SK-N-SH (cell line): ENCODE measurements around the gene FMNL2. TPM values are rescaled to one million over a fixed set of nuclear protein-coding genes. Genes with fewer than 3 reads are reported as not detected.

Experiments
- CTCF ChIA-PET: fragments of 300-600, 350-600 bp; formaldehyde crosslinking; extraction: SDS; loops from one replicate; lab custom pipeline; 2021; lab: Yijun Ruan, JAX
- POLR2A ChIA-PET: fragments of 350-600 bp; sonication (Branson Sonifier 250); formaldehyde crosslinking; extraction: SDS; loops from one replicate; lab custom pipeline; 2020; ENCODE audit warnings: antibody characterized with exemption, inconsistent platforms; lab: Yijun Ruan, JAX
- DNase-seq: peaks from one replicate; pipeline ENCODE4 v3.0.0; 2012
- H2AFZ ChIP-seq: fragments of 200-600 bp; sonication (generic); 2 replicates; pipeline ENCODE4 v1.8.1; 2016; ENCODE audit warnings: antibody characterized with exemption, mild to moderate bottlenecking, low read depth
- H3F3A ChIP-seq: fragments of 200-600 bp; sonication (generic); replicated peaks from 2 replicates; pipeline ENCODE3; 2016; ENCODE audit warnings: antibody characterized with exemption, mild to moderate bottlenecking; ENCODE audit not compliant: insufficient read depth
- H3K27ac ChIP-seq, 2 experiments: fragments of 200-500 bp in 1 of 2; fragments of 200-600 bp in 1 of 2; sonication (Bioruptor generic) in 1 of 2; sonication (generic), shearing (Covaris generic) in 1 of 2; 2 replicates each; pipeline versions ENCODE4 v1.5.1 to v1.6.1; 2014 to 2016; ENCODE audit warnings: low read depth in 2 of 2, inconsistent platforms in 1 of 2, low read length in 1 of 2, mild to moderate bottlenecking in 1 of 2, mixed read lengths in 1 of 2
- H3K27me3 ChIP-seq: fragments of 200-600 bp; sonication (generic), shearing (Covaris generic); 2 replicates; pipeline ENCODE4 v1.6.1; 2016; ENCODE audit warnings: mixed run types; ENCODE audit not compliant: insufficient read depth
- H3K36me3 ChIP-seq, 2 experiments: fragments of 200-500 bp in 1 of 2; fragments of 200-600 bp in 1 of 2; sonication (Bioruptor generic) in 1 of 2; sonication (generic) in 1 of 2; replicated peaks in 1 of 2; 2 replicates each; pipeline versions ENCODE3 to v1.5.1; 2014 to 2016; ENCODE audit warnings: low read length in 1 of 2, mild to moderate bottlenecking in 1 of 2; ENCODE audit not compliant: insufficient read depth in 2 of 2, control insufficient read depth in 1 of 2
- H3K4me1 ChIP-seq, 2 experiments: fragments of 200-500 bp in 1 of 2; fragments of 200-600 bp in 1 of 2; sonication (Bioruptor generic) in 1 of 2; sonication (generic), shearing (Covaris generic) in 1 of 2; 2 replicates each; pipeline versions ENCODE4 v1.5.1 to v1.6.1; 2014 to 2016; ENCODE audit warnings: low read depth in 1 of 2, low read length in 1 of 2, mixed run types in 1 of 2; ENCODE audit not compliant: insufficient read depth in 2 of 2, control insufficient read depth in 1 of 2
- H3K4me2 ChIP-seq: fragments of 200-600 bp; sonication (generic), shearing (Covaris generic); 2 replicates; pipeline ENCODE4 v1.6.1; 2017; ENCODE audit warnings: mixed run types
- H3K4me3 ChIP-seq, 2 experiments: fragments of 200-500 bp in 1 of 2; fragments of 200-600 bp in 1 of 2; sonication (Bioruptor generic) in 1 of 2; sonication (generic), shearing (Covaris generic) in 1 of 2; 2 replicates each; pipeline versions ENCODE4 v1.5.1 to v1.8.1; 2014 to 2016; ENCODE audit warnings: low read depth in 2 of 2, inconsistent platforms in 1 of 2, low read length in 1 of 2, mild to moderate bottlenecking in 1 of 2, mixed read lengths in 1 of 2, moderate library complexity in 1 of 2
- H3K79me2 ChIP-seq: fragments of 200-600 bp; sonication (generic); 2 replicates; pipeline ENCODE4 v1.8.1; 2017; ENCODE audit warnings: mild to moderate bottlenecking; ENCODE audit not compliant: insufficient read depth
- H3K9ac ChIP-seq: fragments of 200-600 bp; sonication (generic); 2 replicates; pipeline ENCODE4 v1.6.1; 2017; ENCODE audit warnings: mixed run types
- H3K9me2 ChIP-seq: fragments of 200-600 bp; sonication (generic); 2 replicates; pipeline ENCODE4 v1.6.1; 2017; ENCODE audit warnings: mixed run types
- H3K9me3 ChIP-seq: fragments of 200-600 bp; sonication (generic); 2 replicates; pipeline ENCODE4 v1.6.1; 2017; ENCODE audit warnings: mixed run types, mild to moderate bottlenecking, moderate library complexity
- H4K20me1 ChIP-seq: fragments of 200-600 bp; sonication (generic); 2 replicates; pipeline ENCODE4 v1.6.1; 2017; ENCODE audit warnings: mild to moderate bottlenecking, mixed run types; ENCODE audit not compliant: insufficient read depth
- ELF1 ChIP-seq: IDR thresholded peaks from 2 replicates; pipeline ENCODE4 v1.4.0; 2012
- EZH2phosphoT487 ChIP-seq: fragments of 200-600 bp; sonication (generic); IDR thresholded peaks from 2 replicates; pipeline ENCODE4 v1.6.1; 2017; ENCODE audit warnings: low read depth, mixed run types, mild to moderate bottlenecking, antibody characterized with exemption, moderate library complexity, borderline replicate concordance
- GABPA ChIP-seq: IDR thresholded peaks from 2 replicates; pipeline ENCODE4 v1.4.0; 2012; ENCODE audit warnings: low read depth, mild to moderate bottlenecking
- GATA2 ChIP-seq: sonication (generic); formaldehyde crosslinking; IDR thresholded peaks from 2 replicates; pipeline ENCODE4 v1.5.0; 2020; ENCODE audit warnings: mild to moderate bottlenecking, missing genetic modification reagents
- NRF1 ChIP-seq: IDR thresholded peaks from 2 replicates; pipeline ENCODE4 v1.6.1; 2012; ENCODE audit warnings: low read depth, mild to moderate bottlenecking, low read length
- RAD21 ChIP-seq: IDR thresholded peaks from 2 replicates; pipeline ENCODE4 v1.6.1; 2012; ENCODE audit warnings: mild to moderate bottlenecking, low read length
- RXRA ChIP-seq: IDR thresholded peaks from 2 replicates; pipeline ENCODE4 v1.4.0; 2012; ENCODE audit warnings: low read depth, mild to moderate bottlenecking, borderline replicate concordance
- SIN3A ChIP-seq: IDR thresholded peaks from 2 replicates; pipeline ENCODE4 v1.6.1; 2012; ENCODE audit warnings: low read depth, mild to moderate bottlenecking, low read length, moderate library complexity, borderline replicate concordance
- SMC3 ChIP-seq: IDR thresholded peaks from 2 replicates; pipeline ENCODE4 v1.6.1; 2012; ENCODE audit warnings: low read depth, low read length, improper control_type of control experiment
- TAF1 ChIP-seq: IDR thresholded peaks from 2 replicates; pipeline ENCODE4 v1.6.1; 2012; ENCODE audit warnings: low read depth, mild to moderate bottlenecking, low read length, moderate library complexity, borderline replicate concordance
- TCF12 ChIP-seq: IDR thresholded peaks from 2 replicates; pipeline ENCODE4 v1.4.0; 2012
- TEAD4 ChIP-seq: IDR thresholded peaks from 2 replicates; pipeline ENCODE4 v1.4.0; 2012; ENCODE audit warnings: mild to moderate bottlenecking, borderline replicate concordance; ENCODE audit not compliant: insufficient read depth
- YY1 ChIP-seq: IDR thresholded peaks from 2 replicates; pipeline ENCODE4 v1.4.0; 2012; ENCODE audit warnings: low read depth, mild to moderate bottlenecking
- WGBS: methylation state at CpG from one replicate; pipeline ENCODE4 v1.1.6; 2017; ENCODE audit warnings: low lambda C conversion rate; 5-methylcytosine and 5-hydroxymethylcytosine counted together
- polyA plus RNA-seq, 3 experiments: library from polyadenylated mRNA; depleted of rRNA; stranded (reverse); fragments of >200 nt; gene quantifications; 2 replicates each; pipeline ENCODE4 v1.2.3, GENCODE V29; 2012
- TF ChIP-seq, protein P1 (sequence below): fragments of 150-350 bp; IDR thresholded peaks from 2 replicates; pipeline ENCODE4 v1.6.1; 2016; ENCODE audit warnings: mild to moderate bottlenecking, low read depth, low read length
- TF ChIP-seq, protein P2 (sequence below): fragments of 200-600 bp; sonication (generic); IDR thresholded peaks from 2 replicates; pipeline ENCODE4 v1.6.1; 2017; ENCODE audit warnings: antibody characterized with exemption, mild to moderate bottlenecking, moderate library complexity
- TF ChIP-seq, protein P3 (sequence below): IDR thresholded peaks from 2 replicates; pipeline ENCODE4 v1.6.1; 2012; ENCODE audit warnings: mild to moderate bottlenecking, low read depth, low read length, moderate library complexity
- TF ChIP-seq, protein P4 (sequence below): IDR thresholded peaks from 2 replicates; pipeline ENCODE4; 2012
- TF ChIP-seq, protein P5 (sequence below): IDR thresholded peaks from 2 replicates; pipeline ENCODE4 v1.4.0; 2012; ENCODE audit warnings: low read depth, borderline replicate concordance
- TF ChIP-seq, protein P6 (sequence below): fragments of 150-350 bp; IDR thresholded peaks from 2 replicates; pipeline ENCODE4 v1.6.1; 2017; ENCODE audit warnings: antibody characterized with exemption, low read length, low read depth, borderline replicate concordance

Gene FMNL2
- polyA plus RNA-seq, 1 of the 3 experiments (the other 2 are of a cell fraction) = 14.5 TPM

DNA sequence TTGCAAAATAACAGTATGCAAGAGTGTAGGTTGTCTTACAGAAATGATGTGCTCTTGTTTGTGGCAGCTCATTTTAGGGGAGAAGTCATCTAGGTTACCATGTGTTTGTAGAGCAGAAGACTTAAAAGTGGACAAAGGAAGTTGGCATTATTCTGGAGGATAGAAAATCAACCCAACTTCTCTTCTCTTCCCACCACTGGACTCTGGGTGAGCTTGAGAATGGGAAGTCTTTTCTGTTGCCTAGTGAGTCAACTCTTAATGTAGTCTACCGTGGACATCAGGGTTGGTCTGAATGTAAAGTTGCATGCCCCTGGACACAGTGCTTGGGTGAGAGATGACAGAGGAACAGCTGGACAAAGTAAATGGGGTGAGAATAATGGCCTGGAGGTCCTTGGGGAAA lies 98.3 kb downstream of the FMNL2 start (continued):
- TF ChIP-seq, protein P1, sequence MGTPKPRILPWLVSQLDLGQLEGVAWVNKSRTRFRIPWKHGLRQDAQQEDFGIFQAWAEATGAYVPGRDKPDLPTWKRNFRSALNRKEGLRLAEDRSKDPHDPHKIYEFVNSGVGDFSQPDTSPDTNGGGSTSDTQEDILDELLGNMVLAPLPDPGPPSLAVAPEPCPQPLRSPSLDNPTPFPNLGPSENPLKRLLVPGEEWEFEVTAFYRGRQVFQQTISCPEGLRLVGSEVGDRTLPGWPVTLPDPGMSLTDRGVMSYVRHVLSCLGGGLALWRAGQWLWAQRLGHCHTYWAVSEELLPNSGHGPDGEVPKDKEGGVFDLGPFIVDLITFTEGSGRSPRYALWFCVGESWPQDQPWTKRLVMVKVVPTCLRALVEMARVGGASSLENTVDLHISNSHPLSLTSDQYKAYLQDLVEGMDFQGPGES = no peak
- TF ChIP-seq GATA2 (CRISPR knock-in tag) (no peak), RAD21 (no peak), TAF1 (no peak), ELF1 (no peak), SMC3 (no peak), NRF1 (no peak), TEAD4 (no peak), EZH2phosphoT487 (no peak)
- TF ChIP-seq, protein P2, sequence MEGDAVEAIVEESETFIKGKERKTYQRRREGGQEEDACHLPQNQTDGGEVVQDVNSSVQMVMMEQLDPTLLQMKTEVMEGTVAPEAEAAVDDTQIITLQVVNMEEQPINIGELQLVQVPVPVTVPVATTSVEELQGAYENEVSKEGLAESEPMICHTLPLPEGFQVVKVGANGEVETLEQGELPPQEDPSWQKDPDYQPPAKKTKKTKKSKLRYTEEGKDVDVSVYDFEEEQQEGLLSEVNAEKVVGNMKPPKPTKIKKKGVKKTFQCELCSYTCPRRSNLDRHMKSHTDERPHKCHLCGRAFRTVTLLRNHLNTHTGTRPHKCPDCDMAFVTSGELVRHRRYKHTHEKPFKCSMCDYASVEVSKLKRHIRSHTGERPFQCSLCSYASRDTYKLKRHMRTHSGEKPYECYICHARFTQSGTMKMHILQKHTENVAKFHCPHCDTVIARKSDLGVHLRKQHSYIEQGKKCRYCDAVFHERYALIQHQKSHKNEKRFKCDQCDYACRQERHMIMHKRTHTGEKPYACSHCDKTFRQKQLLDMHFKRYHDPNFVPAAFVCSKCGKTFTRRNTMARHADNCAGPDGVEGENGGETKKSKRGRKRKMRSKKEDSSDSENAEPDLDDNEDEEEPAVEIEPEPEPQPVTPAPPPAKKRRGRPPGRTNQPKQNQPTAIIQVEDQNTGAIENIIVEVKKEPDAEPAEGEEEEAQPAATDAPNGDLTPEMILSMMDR = no peak

DNA sequence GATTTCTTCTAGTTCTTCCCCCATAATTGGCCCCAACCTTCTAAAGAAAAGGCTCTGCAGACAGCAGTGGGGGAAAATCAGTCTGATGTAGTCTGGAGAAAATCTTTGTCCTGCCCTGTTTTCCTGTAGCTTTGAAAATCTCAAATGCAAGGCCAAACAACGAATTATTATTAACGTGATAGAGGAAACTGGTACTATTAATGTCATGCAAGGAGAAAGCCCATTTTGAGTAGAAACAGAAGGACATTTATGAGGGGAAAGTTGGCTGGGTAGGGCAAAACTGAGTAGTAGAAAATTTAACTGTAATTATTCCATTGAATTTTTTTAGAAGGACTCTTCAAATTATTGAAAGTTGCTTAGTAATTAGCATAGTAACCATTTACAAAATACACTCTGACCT lies 98.8 kb downstream of the FMNL2 start:
- 80% methylated on average over 2 of the region's 2 CpGs for WGBS
- CTCF ChIA-PET = interaction anchor here (0.8 kb wide), 1 partner anchor 203 kb away, joined by 5 read pairs; no protein-coding TSS in a partner anchor
- Histone ChIP-seq H3K4me3 (no peak overlapping the region), H3K4me2 (no peak overlapping the region), H2AFZ (no peak overlapping the region), H3K27me3 (no peaks in the 10 kb centered on the region), H3K9me3 (no peaks in the 10 kb centered on the region), H3K79me2 (peaks cover 42% of the 10 kb centered on the region; the same call in 1 of the 2 replicates), H3F3A (no peaks in the 10 kb centered on the region), H3K4me1 (peaks cover 8 to 17% of the 10 kb centered on the region in 2 experiments; a peak in 3 of 4 replicates), H3K9me2 (no peaks in the 10 kb centered on the region), H4K20me1 (0 out of 2 replicates have a peak, but pooled peaks cover 5% of the 10 kb centered on the region), H3K27ac (no peak overlapping the region; a peak in 1 of 4 replicates), H3K36me3 (no peaks in the 10 kb centered on the region), H3K9ac (no peak overlapping the region)
- TF ChIP-seq, protein P3, sequence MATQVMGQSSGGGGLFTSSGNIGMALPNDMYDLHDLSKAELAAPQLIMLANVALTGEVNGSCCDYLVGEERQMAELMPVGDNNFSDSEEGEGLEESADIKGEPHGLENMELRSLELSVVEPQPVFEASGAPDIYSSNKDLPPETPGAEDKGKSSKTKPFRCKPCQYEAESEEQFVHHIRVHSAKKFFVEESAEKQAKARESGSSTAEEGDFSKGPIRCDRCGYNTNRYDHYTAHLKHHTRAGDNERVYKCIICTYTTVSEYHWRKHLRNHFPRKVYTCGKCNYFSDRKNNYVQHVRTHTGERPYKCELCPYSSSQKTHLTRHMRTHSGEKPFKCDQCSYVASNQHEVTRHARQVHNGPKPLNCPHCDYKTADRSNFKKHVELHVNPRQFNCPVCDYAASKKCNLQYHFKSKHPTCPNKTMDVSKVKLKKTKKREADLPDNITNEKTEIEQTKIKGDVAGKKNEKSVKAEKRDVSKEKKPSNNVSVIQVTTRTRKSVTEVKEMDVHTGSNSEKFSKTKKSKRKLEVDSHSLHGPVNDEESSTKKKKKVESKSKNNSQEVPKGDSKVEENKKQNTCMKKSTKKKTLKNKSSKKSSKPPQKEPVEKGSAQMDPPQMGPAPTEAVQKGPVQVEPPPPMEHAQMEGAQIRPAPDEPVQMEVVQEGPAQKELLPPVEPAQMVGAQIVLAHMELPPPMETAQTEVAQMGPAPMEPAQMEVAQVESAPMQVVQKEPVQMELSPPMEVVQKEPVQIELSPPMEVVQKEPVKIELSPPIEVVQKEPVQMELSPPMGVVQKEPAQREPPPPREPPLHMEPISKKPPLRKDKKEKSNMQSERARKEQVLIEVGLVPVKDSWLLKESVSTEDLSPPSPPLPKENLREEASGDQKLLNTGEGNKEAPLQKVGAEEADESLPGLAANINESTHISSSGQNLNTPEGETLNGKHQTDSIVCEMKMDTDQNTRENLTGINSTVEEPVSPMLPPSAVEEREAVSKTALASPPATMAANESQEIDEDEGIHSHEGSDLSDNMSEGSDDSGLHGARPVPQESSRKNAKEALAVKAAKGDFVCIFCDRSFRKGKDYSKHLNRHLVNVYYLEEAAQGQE = no peak
- TF ChIP-seq, protein P1 = no peak
- no peak for TF ChIP-seq TCF12
- TF ChIP-seq, protein P4, sequence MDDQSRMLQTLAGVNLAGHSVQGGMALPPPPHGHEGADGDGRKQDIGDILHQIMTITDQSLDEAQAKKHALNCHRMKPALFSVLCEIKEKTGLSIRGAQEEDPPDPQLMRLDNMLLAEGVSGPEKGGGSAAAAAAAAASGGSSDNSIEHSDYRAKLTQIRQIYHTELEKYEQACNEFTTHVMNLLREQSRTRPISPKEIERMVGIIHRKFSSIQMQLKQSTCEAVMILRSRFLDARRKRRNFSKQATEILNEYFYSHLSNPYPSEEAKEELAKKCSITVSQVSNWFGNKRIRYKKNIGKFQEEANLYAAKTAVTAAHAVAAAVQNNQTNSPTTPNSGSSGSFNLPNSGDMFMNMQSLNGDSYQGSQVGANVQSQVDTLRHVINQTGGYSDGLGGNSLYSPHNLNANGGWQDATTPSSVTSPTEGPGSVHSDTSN = no peak
- TF ChIP-seq, protein P5, sequence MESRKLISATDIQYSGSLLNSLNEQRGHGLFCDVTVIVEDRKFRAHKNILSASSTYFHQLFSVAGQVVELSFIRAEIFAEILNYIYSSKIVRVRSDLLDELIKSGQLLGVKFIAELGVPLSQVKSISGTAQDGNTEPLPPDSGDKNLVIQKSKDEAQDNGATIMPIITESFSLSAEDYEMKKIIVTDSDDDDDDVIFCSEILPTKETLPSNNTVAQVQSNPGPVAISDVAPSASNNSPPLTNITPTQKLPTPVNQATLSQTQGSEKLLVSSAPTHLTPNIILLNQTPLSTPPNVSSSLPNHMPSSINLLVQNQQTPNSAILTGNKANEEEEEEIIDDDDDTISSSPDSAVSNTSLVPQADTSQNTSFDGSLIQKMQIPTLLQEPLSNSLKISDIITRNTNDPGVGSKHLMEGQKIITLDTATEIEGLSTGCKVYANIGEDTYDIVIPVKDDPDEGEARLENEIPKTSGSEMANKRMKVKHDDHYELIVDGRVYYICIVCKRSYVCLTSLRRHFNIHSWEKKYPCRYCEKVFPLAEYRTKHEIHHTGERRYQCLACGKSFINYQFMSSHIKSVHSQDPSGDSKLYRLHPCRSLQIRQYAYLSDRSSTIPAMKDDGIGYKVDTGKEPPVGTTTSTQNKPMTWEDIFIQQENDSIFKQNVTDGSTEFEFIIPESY = no peak
- no peak for TF ChIP-seq SIN3A
- no peak for TF ChIP-seq NRF1
- TF ChIP-seq RXRA = no peak
- TF ChIP-seq GABPA = no peak
- TF ChIP-seq YY1 = no peak
- no peak for TF ChIP-seq TAF1
- TF ChIP-seq, protein P6, sequence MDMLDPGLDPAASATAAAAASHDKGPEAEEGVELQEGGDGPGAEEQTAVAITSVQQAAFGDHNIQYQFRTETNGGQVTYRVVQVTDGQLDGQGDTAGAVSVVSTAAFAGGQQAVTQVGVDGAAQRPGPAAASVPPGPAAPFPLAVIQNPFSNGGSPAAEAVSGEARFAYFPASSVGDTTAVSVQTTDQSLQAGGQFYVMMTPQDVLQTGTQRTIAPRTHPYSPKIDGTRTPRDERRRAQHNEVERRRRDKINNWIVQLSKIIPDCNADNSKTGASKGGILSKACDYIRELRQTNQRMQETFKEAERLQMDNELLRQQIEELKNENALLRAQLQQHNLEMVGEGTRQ = no peak
- DNase-seq = no peak
- POLR2A ChIA-PET = no interaction called here
